Neural cell (in vitro differentiated cells): ENCODE results near the gene BCL2. TPM values are rescaled to one million over a fixed set of nuclear protein-coding genes. Genes with fewer than 3 reads are reported as not detected.

Source experiments
- H2AFZ ChIP-seq: fragments of 200-600, 300-800 bp; sonication (generic), shearing (Covaris generic); 2 replicates; pipeline ENCODE4 v1.6.0; 2014; ENCODE audit warnings: low read depth, mild to moderate bottlenecking, antibody characterized with exemption, low read length, moderate library complexity
- H3F3A ChIP-seq: fragments of 200-600 bp; shearing (Covaris generic); 2 replicates; pipeline ENCODE4 v1.6.1; 2016; ENCODE audit warnings: mild to moderate bottlenecking, moderate library complexity, mixed read lengths, antibody characterized with exemption, low read length; ENCODE audit not compliant: insufficient read depth, poor library complexity, severe bottlenecking
- H3K27ac ChIP-seq: fragments of 200-600, 300-800 bp; sonication (generic), shearing (Covaris generic); 2 replicates; pipeline ENCODE4 v1.5.1; 2014; ENCODE audit warnings: mild to moderate bottlenecking, low read length, moderate library complexity
- H3K27me3 ChIP-seq: fragments of 300-800, 200-600 bp; sonication (generic), shearing (Covaris generic); 2 replicates; pipeline ENCODE4 v1.6.0; 2014; ENCODE audit warnings: mild to moderate bottlenecking, low read depth, low read length, moderate library complexity; ENCODE audit not compliant: insufficient read depth
- H3K36me3 ChIP-seq: fragments of 300-800, 200-600 bp; sonication (generic), shearing (Covaris generic); 2 replicates; pipeline ENCODE4 v1.5.1; 2014; ENCODE audit warnings: mild to moderate bottlenecking, antibody characterized with exemption, low read length, moderate library complexity; ENCODE audit not compliant: insufficient read depth
- H3K4me2 ChIP-seq: fragments of 300-800, 200-600 bp; sonication (generic), shearing (Covaris generic); 2 replicates; pipeline ENCODE4 v1.6.0; 2014; ENCODE audit warnings: mild to moderate bottlenecking, low read length
- H3K4me3 ChIP-seq: fragments of 300-800, 200-600 bp; sonication (generic), shearing (Covaris generic); 2 replicates; pipeline ENCODE4 v1.5.1; 2014; ENCODE audit warnings: mild to moderate bottlenecking, low read length, moderate library complexity
- H3K79me2 ChIP-seq: fragments of 200-600 bp; shearing (Covaris generic); replicated peaks from 2 replicates; pipeline ENCODE4 v1.6.0; 2014; ENCODE audit warnings: mild to moderate bottlenecking, low read length, moderate library complexity; ENCODE audit not compliant: insufficient read depth
- H3K9ac ChIP-seq: fragments of 300-800, 200-600 bp; sonication (generic), shearing (Covaris generic); 2 replicates; pipeline ENCODE4 v1.6.1; 2016; ENCODE audit warnings: mild to moderate bottlenecking, low read length, mixed read lengths
- H3K9me2 ChIP-seq: fragments of 200-600 bp; shearing (Covaris generic); 2 replicates; pipeline ENCODE4 v1.6.1; 2016; ENCODE audit warnings: mild to moderate bottlenecking, low read length, mixed read lengths; ENCODE audit not compliant: insufficient read depth
- H3K9me3 ChIP-seq: fragments of 200-600, 300-800 bp; sonication (generic), shearing (Covaris generic); 2 replicates; pipeline ENCODE4 v1.6.1; 2016; ENCODE audit warnings: mild to moderate bottlenecking, mixed run types, low read length, moderate library complexity, mixed read lengths
- H4K20me1 ChIP-seq: fragments of 200-600 bp; shearing (Covaris generic); 2 replicates; pipeline ENCODE4 v1.6.1; 2016; ENCODE audit warnings: mild to moderate bottlenecking, mixed run types; ENCODE audit not compliant: insufficient read depth
- EP300 ChIP-seq: fragments of 450-650 bp; conservative IDR thresholded peaks from 2 replicates; pipeline ENCODE4 v1.6.1; 2014; ENCODE audit warnings: antibody characterized with exemption, mild to moderate bottlenecking, moderate library complexity; ENCODE audit not compliant: poor library complexity, severe bottlenecking
- EZH2 ChIP-seq: fragments of 200-600, 300-800 bp; shearing (Covaris generic), sonication (generic); IDR thresholded peaks from 2 replicates; pipeline ENCODE4 v1.6.1; 2014; ENCODE audit warnings: antibody characterized with exemption, low read length, borderline replicate concordance, mild to moderate bottlenecking; ENCODE audit not compliant: insufficient read depth, poor library complexity, severe bottlenecking
- POLR2AphosphoS5 ChIP-seq: IDR thresholded peaks from 2 replicates; pipeline ENCODE4 v1.6.1; 2012
- REST ChIP-seq: IDR thresholded peaks from 2 replicates; pipeline ENCODE4 v1.6.1; 2012; ENCODE audit warnings: borderline replicate concordance
- SMC3 ChIP-seq: fragments of 450-650 bp; conservative IDR thresholded peaks from 2 replicates; pipeline ENCODE4 v1.6.1; 2014; ENCODE audit warnings: antibody characterized with exemption, mild to moderate bottlenecking, moderate library complexity; ENCODE audit not compliant: poor library complexity
- TAF1 ChIP-seq: IDR thresholded peaks from 2 replicates; pipeline ENCODE4 v1.6.1; 2012; ENCODE audit warnings: low read depth
- polyA plus RNA-seq: library from polyadenylated mRNA; depleted of rRNA; stranded (reverse); fragments of >200 nt; gene quantifications from 2 replicates; pipeline ENCODE4 v1.2.3, GENCODE V29; 2014

The BCL2 gene
- polyA plus RNA-seq, 1 donor from 2014 or later: 3.4 TPM

GRCh38 chr18:63107171-63107845 lies 212.3 kb downstream of the BCL2 start:
- no peak overlapping the region for H2AFZ ChIP-seq
- H3F3A ChIP-seq: no peaks in the 10 kb centered on the region
- no peaks in the 10 kb centered on the region for H4K20me1 ChIP-seq
- no peak for TF ChIP-seq REST
- no peak for TF ChIP-seq POLR2AphosphoS5
- TF ChIP-seq SMC3: no peak
- TF ChIP-seq TAF1: no peak
- no peak for TF ChIP-seq EZH2
- H3K9ac ChIP-seq: no peak overlapping the region
- no peak overlapping the region for H3K4me3 ChIP-seq
- H3K79me2 ChIP-seq: no peaks in the 10 kb centered on the region
- H3K27me3 ChIP-seq: no peaks in the 10 kb centered on the region
- H3K9me2 ChIP-seq: no peaks in the 10 kb centered on the region
- H3K9me3 ChIP-seq: no peaks in the 10 kb centered on the region
- no peak overlapping the region for H3K27ac ChIP-seq
- no peak overlapping the region for H3K4me2 ChIP-seq
- no peaks in the 10 kb centered on the region for H3K36me3 ChIP-seq

- TF ChIP-seq SMC3: no peak
- TF ChIP-seq POLR2AphosphoS5: no peak
- TF ChIP-seq EP300: no peak
- no peak for TF ChIP-seq REST
- Histone ChIP-seq H3K9me2 (no peaks in the 10 kb centered on the region), H4K20me1 (no peaks in the 10 kb centered on the region), H3K4me3 (no peak overlapping the region), H3K27ac (no peak overlapping the region), H3K9ac (no peak overlapping the region), H3K9me3 (no peaks in the 10 kb centered on the region), H3F3A (no peaks in the 10 kb centered on the region), H3K79me2 (no peaks in the 10 kb centered on the region), H2AFZ (no peak overlapping the region), H3K4me2 (no peak overlapping the region), H3K27me3 (no peaks in the 10 kb centered on the region), H3K36me3 (no peaks in the 10 kb centered on the region)
These were observed 212.8 kb downstream of the BCL2 start for GRCh38 chr18:63106727-63107126.
